GM12878 (cell line): ENCODE measurements around the gene MVP. TPM values are rescaled to one million over a fixed set of nuclear protein-coding genes. Genes with fewer than 3 reads are reported as not detected.

ENCODE experiments used
- E2F8 ChIP-seq: fragments of 450-650 bp; IDR thresholded peaks from 2 replicates; pipeline ENCODE4 v1.6.1; 2018; ENCODE audit warnings: mild to moderate bottlenecking, low read depth, moderate library complexity; ENCODE audit not compliant: partially characterized antibody
- E4F1 ChIP-seq: fragments of 450-650 bp; IDR thresholded peaks from 2 replicates; pipeline ENCODE4 v1.6.1; 2018; ENCODE audit warnings: borderline replicate concordance, mild to moderate bottlenecking; ENCODE audit not compliant: partially characterized antibody
- EED ChIP-seq: sonication (generic); IDR thresholded peaks from 2 replicates; pipeline ENCODE4 v1.6.1; 2016; ENCODE audit warnings: antibody characterized with exemption, low read depth
- EGR1 ChIP-seq, 2 experiments: IDR thresholded peaks; 1 replicate in 1 of 2; 2 replicates in 1 of 2; pipeline ENCODE4 v1.6.1; 2011 to 2012; ENCODE audit warnings: low read depth in 2 of 2, low read length in 2 of 2, borderline replicate concordance in 1 of 2, mild to moderate bottlenecking in 1 of 2, moderate library complexity in 1 of 2
- HCFC1 ChIP-seq: fragments of 150-350 bp; IDR thresholded peaks from 2 replicates; pipeline ENCODE4 v1.6.1; 2014; ENCODE audit warnings: low read length
- KAT2A ChIP-seq: conservative IDR thresholded peaks from 2 replicates; pipeline ENCODE4 v1.6.1; 2011; ENCODE audit warnings: low read depth, low read length; ENCODE audit not compliant: control insufficient read depth
- NFYA ChIP-seq: IDR thresholded peaks from 2 replicates; pipeline ENCODE4 v1.6.1; 2011; ENCODE audit warnings: low read depth, mild to moderate bottlenecking, low read length, improper control_type of control experiment, borderline replicate concordance
- NKRF ChIP-seq: fragments of 450-650 bp; conservative IDR thresholded peaks from 2 replicates; pipeline ENCODE4 v1.6.1; 2017; ENCODE audit warnings: mild to moderate bottlenecking, moderate library complexity
- SRF ChIP-seq, 2 experiments: IDR thresholded peaks; 2 replicates each; pipeline ENCODE4 v1.6.1; 2011; ENCODE audit warnings: low read depth in 2 of 2, low read length in 2 of 2, mild to moderate bottlenecking in 1 of 2, moderate library complexity in 1 of 2
- STAT3 ChIP-seq: IDR thresholded peaks from 2 replicates; pipeline ENCODE4 v1.6.1; 2011; ENCODE audit warnings: low read depth, low read length, improper control_type of control experiment
- TARDBP ChIP-seq: IDR thresholded peaks from 2 replicates; pipeline ENCODE4 v1.6.1; 2016; ENCODE audit warnings: borderline replicate concordance
- TCF7 ChIP-seq: IDR thresholded peaks from 2 replicates; pipeline ENCODE4 v1.6.1; 2014; ENCODE audit warnings: antibody characterized with exemption, borderline replicate concordance
- ZBED1 ChIP-seq: IDR thresholded peaks from 2 replicates; pipeline ENCODE4 v1.6.1; 2016; ENCODE audit warnings: borderline replicate concordance
- ZBTB11 ChIP-seq: fragments of 450-650 bp; formaldehyde crosslinking; IDR thresholded peaks from 2 replicates; pipeline ENCODE4 v1.5.0; 2022; ENCODE audit warnings: mild to moderate bottlenecking, missing genetic modification characterization
- ZNF207 ChIP-seq: fragments of 450-650 bp; IDR thresholded peaks from 2 replicates; pipeline ENCODE4 v1.6.1; 2014; ENCODE audit warnings: antibody characterized with exemption, mild to moderate bottlenecking, borderline replicate concordance
- ZSCAN29 ChIP-seq: fragments of 450-650 bp; IDR thresholded peaks from 2 replicates; pipeline ENCODE4 v1.6.1; 2017; ENCODE audit warnings: mild to moderate bottlenecking, moderate library complexity
- polyA plus RNA-seq, 11 experiments: library from polyadenylated mRNA; depleted of rRNA in 4 of 11; unstranded in 6 of 11; stranded (reverse) in 5 of 11; fragments of >200 nt; fragmentation: Nextera tagmentation in 4 of 11; fragmentation: Illumina TruSeq in 1 of 11; extraction: Ambion mirVana in 4 of 11; extraction: Trizol in 1 of 11; gene quantifications; 1 replicate in 1 of 11; 2 replicates in 10 of 11; pipeline versions ENCODE4 v1.2.1 to v1.2.3, GENCODE V29; 2011 to 2016; ENCODE audit warnings: inconsistent platforms in 2 of 11, missing spikeins in 2 of 11, low read depth in 1 of 11
- total RNA-seq, 4 experiments: library from RNA; depleted of rRNA in 3 of 4; stranded (reverse); fragments of >200 nt in 3 of 4; fragmentation: Illumina TruSeq in 1 of 4; extraction: Trizol in 1 of 4; gene quantifications; 2 replicates each; pipeline versions ENCODE4 v1.2.1 to v1.2.3, GENCODE V29; 2013 to 2021

MVP gene
- total and polyA plus RNA-seq, 10 of the 15 experiments (the other 5 are each of a cell fraction or from before 2014, with no cell fraction given): 0.98 to 74.2 (median 54.7) TPM

GRCh38 chr16:29862884-29863668, 42.8 kb downstream of the MVP start, which contains the start of gene CDIPT (continued):
- peak in 1 of 2 experiments; percentile 86; a peak in 2 of 3 replicates for TF ChIP-seq EGR1 (IDR thresholded peaks at IDR 0.05; ENCODE audit: borderline replicate concordance in 1 of 2, low read depth in 2 of 2, low read length in 2 of 2)
- no peak for TF ChIP-seq ZSCAN29
- TF ChIP-seq TCF7: no peak
- peak; percentile 16; the same call in 1 of the 2 replicates for TF ChIP-seq EED
- TF ChIP-seq HCFC1: peak; percentile 82
- no peak for TF ChIP-seq NFYA
- TF ChIP-seq NKRF: peak; percentile 88
- TF ChIP-seq E4F1: peak; percentile 97
- no peak for TF ChIP-seq KAT2A
- TF ChIP-seq ZBED1: no peak
- TF ChIP-seq E2F8: peak; percentile 81
- peak; percentile 97 for TF ChIP-seq ZNF207
- 0 out of 4 replicates have a peak, but pooled peaks of 1 of the 2 experiments have one; percentile 9 for TF ChIP-seq SRF (IDR thresholded peaks at IDR 0.05; ENCODE audit: low read depth in 2 of 2, low read length in 2 of 2)
- no peak for TF ChIP-seq STAT3
- no peak for TF ChIP-seq TARDBP
- TF ChIP-seq ZBTB11: no peak
